GM19324 (cell line): ENCODE measurements around the gene GPR171.

Source experiments
- ATAC-seq: cut with Tn5 transposase; IDR thresholded peaks from one replicate; pipeline ENCODE4 v1.9.1; 2021; ENCODE audit warnings: mild to moderate bottlenecking, moderate library complexity; ENCODE audit not compliant: unreplicated experiment, low FRiP score

Gene GPR171

GRCh38 chr3:151214459-151214858 is 11.4 kb upstream of the GPR171 start:
- ATAC-seq: no peak

DNA sequence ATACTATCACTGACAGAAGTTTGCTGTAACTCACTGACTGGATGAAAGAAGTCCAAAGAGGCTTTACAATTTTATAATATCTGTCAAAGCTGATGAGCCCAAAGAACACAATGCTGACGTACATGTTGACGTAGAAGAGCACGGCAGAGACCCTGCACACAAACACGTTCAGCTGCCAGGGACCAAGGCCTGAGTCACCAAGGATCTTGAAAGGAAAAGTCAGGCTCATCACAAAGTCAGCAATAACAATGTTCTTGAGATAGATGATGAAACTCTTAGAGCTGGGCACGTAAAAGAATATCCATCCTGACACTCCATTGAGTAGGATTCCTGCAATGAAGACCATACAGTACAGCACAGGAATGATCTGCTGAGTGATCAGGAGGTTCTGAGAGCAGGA is 10.9 kb upstream of the GPR171 start:
- no peak for ATAC-seq

GRCh38 chr3:151213151-151213550 is 10.1 kb upstream of the GPR171 start:
- ATAC-seq: no peak

- ATAC-seq: no peak
Measured at GRCh38 chr3:151210676-151211381, 7.8 kb upstream of the GPR171 start.

DNA sequence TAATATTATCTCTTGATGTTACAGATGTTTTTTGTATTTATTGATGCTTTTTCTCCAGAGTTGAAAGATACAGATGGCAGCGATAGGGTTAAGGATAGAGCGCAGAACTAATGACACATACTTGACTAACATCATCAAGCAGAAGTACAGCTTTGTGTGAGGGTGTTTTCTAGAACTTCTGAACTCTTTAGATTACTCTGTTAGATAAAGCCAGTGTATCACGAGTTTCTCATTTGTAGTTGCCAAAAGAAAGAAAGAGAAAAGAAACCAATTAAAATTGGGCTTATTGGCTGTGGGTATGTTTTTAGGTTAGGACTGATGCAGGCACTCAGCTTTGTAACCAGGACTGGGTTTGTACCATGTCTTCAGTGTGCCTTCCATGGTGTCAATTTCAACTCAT is 6.6 kb upstream of the GPR171 start:
- no peak for ATAC-seq

DNA sequence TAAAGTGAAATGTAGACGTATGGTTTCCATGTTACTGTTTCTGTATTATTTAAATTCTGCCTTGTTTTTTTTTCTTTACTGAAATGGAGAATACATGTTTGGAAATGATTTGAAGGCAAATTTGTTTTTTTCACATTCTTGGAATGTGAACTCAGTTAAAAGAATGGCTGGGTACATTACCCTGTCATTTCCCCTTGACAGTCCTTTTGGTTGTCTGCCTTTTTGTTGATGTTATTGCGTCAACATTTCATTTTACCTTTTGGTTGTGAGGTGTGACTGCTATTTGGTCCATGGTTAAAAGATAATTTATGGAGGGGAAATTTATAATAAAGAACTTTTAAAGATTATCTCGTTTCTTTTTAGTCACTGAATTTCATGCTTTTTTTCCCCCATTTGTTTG is 3.2 kb upstream of the GPR171 start:
- no peak for ATAC-seq

GRCh38 chr3:151205482-151205881 is 2.5 kb upstream of the GPR171 start:
- ATAC-seq: no peak

DNA sequence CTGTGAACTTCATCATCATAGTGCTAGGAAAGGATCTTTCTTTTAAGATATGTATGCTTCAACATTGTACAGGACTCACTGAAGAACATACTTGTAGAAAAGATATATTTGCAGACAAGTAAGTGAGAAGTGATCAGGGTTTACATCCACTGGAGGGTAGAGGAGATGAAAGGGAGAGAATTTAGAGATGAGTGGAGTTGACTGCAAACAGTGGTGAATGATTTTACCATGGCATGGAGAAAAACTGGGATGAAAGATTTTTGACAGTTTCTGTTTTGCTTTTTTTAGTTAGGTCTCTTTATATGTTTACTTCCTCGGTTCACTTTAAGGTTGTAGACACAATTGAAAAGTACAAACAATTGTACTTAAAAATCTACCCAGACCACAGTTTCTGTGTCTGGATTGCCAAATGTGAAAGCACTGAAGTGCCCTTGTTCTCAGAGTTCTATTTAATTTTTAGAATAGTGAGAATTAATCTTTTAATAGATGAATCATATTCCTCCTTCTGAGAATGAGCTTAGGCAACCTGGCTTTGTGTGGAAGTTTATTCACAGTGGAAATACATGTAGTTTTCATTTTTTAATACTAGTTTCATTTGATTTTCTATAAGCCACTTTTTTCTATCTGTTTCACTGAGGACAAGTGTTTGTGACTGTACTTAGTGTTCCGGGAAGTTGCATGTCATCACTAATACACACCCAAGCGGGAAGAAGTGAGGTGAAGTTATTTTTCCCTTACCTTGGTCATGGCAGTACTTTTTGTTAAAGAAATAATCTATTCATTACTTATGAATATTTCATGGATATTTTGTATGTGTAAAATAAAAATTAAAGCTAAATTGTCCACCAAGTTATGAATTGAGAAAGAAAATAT is 1.8 kb upstream of the GPR171 start:
- no peak for ATAC-seq

DNA sequence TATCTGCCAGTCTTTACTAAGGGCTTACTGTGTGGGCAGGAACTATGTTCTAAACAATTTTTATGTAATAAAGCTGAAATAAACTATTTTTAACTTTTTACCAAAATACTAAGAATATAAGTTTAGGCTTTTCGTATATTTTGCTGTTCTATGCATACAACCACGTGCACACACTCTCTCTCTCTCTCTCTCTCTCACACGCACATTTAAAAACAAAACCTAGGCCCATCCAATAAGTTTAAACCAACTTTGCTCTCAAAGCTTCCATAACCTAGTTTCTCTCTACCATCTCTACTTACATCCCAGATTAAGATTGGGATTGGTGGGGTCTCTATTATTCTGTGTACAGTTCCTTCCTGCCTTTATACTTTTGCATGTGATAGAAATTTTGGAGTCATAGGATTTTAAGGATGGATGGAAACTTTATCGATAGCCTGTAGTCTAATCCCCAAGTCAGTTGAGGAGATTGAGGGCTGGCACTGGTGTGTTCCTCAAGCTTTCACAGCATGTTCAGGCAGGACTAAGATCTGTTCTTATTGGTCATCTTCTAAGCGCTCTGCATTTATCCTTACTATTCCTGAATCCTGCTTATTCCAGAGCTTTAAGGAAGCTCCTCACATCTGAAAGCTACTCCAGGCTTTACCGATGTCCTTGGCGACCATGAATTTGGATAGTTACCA is 1.8 kb downstream of the GPR171 start:
- no peak for ATAC-seq

DNA sequence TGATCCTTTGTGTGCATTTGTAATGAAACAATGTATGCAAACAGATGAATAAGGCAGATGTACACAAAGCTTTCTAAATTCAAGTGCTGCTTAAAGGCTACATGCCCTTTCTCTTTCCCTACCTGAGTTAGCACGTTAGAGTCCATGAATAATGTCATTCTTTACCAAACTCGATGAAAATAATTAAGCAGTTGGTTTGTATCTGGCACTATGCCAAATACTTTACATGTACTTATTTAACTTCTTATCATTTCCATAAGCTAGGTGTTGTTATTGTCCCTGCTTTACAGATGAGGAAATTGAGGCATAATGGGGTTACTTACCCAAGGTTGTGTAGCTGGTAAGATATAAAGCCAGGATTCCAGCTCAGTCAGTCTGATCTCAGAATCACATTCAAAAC is 2.4 kb downstream of the GPR171 start:
- no peak for ATAC-seq

- no peak for ATAC-seq
Measured at GRCh38 chr3:151199554-151200438, 3.2 kb downstream of the GPR171 start.

GRCh38 chr3:151198849-151199248 is 4.2 kb downstream of the GPR171 start:
- no peak for ATAC-seq

DNA sequence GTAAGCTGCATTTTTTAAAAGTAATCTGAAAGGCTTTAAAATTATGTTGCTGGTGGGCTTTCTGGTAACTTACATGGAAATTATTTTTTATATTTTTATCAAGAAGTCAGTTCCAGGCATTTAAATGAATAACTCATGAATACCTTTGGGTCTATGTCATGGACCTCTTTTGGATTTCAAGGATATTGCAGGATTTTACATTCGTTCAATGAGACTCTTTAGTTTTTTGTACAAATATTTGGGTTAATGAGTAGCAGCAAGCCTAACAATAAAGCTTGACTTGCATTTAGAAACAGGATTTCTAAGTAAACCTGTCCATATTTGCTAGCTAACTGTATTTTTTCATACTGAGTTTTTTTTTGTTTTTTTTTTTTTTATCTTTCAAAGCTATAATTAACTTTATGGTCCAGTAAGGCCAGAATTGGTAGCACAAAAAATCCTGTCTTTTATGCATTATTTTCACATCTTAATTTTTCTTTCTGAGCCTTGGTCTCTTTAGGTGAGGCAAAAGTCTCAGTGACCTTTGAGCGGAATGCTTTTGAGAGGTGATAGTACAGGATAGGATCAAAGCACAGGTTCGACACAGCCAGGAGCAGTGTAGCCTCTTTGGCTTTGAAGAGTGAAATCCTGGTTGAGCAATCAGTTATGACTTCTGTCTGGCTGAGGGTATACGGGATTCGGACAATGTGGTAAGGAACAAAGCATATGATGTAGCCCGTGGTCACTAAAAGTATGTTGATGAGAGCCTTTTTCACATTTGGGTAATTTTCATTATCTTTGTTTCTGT is 4.8 kb downstream of the GPR171 start:
- ATAC-seq: no peak

DNA sequence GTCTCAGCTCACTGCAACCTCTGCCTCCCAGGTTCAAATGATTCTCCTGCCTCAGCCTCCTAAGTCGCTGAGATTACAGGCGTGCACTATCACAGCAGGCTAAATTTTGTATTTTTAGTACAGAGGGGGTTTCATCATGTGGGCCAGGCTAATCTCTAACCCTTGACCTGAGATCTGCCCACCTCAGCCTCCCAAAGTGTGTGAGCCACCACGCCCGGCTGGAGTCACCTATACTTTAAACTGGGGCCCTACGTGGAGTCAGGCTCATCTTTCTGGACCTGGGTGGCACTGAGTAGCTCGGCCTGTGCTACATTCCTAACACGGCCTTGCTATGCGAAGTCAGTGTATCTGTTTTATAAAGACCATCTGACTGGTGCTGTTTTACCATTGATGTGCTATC is 5.8 kb downstream of the GPR171 start:
- ATAC-seq: no peak

- no peak for ATAC-seq
Measured at GRCh38 chr3:151196434-151196833, 6.6 kb downstream of the GPR171 start.

GRCh38 chr3:151195826-151196225 is 7.2 kb downstream of the GPR171 start:
- ATAC-seq: no peak

- no peak for ATAC-seq
Measured at GRCh38 chr3:151192545-151192944, 10.5 kb downstream of the GPR171 start.

DNA sequence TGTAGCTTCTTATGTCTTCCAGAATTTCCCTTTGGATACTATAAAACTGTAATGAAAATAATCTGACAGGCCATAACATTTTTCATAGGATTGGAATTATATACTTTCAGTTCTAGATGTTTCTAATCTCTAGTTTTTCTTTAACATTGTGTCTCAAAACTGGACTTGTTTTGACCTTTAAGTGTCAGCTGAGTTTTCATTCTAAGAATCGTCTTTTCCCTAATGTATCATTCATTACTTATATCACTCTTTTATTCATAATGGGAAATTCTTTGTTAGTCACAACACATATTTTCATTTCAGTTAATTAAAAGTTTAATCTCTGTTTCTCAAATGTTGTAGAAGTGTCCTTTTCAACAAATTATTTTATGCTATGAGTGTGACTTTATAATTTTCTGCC is 11.9 kb downstream of the GPR171 start:
- ATAC-seq: no peak

- ATAC-seq: no peak
Measured at GRCh38 chr3:151183265-151183671, 19.7 kb downstream of the GPR171 start.
